Endodermal cell (in vitro differentiated cells): ENCODE data around the gene MDM1. TPM values are rescaled to one million over a fixed set of nuclear protein-coding genes. Genes with fewer than 3 reads are reported as not detected.

Experiments
- DNase-seq: peaks from one replicate; pipeline ENCODE4 v3.0.0-alpha.2; 2017
- H3K27ac ChIP-seq: 2 replicates; pipeline ENCODE4 v1.5.1; 2013; ENCODE audit warnings: mild to moderate bottlenecking, low read depth, low read length, moderate library complexity
- H3K27me3 ChIP-seq: 2 replicates; pipeline ENCODE4 v1.6.1; 2013; ENCODE audit warnings: mild to moderate bottlenecking, low read length, moderate library complexity; ENCODE audit not compliant: insufficient read depth, control insufficient read depth, poor library complexity, severe bottlenecking
- H3K36me3 ChIP-seq: 2 replicates; pipeline ENCODE4 v1.7.0; 2013; ENCODE audit warnings: mild to moderate bottlenecking, low read length, moderate library complexity; ENCODE audit not compliant: control insufficient read depth, insufficient read depth
- H3K4me1 ChIP-seq: one replicate; pipeline ENCODE4 v1.7.0; 2013; ENCODE audit warnings: low read length; ENCODE audit not compliant: control insufficient read depth, insufficient read depth
- H3K4me3 ChIP-seq: 2 replicates; pipeline ENCODE4 v1.5.1; 2013; ENCODE audit warnings: mild to moderate bottlenecking, low read length, moderate library complexity
- H3K9ac ChIP-seq: 2 replicates; pipeline ENCODE4 v1.6.1; 2013; ENCODE audit warnings: mild to moderate bottlenecking, low read length, moderate library complexity; ENCODE audit not compliant: poor library complexity, severe bottlenecking; ENCODE audit errors: extremely low read depth
- H3K9me3 ChIP-seq: 2 replicates; pipeline ENCODE4 v1.6.1; 2013; ENCODE audit warnings: mild to moderate bottlenecking, low read length, moderate library complexity; ENCODE audit not compliant: control insufficient read depth
- H3K27ac Mint-ChIP-seq: 2 replicates; pipeline ENCODE4 v1.8.0; 2020; ENCODE audit warnings: mixed read lengths
- H3K27me3 Mint-ChIP-seq: 2 replicates; pipeline ENCODE4 v1.8.0; 2021; ENCODE audit warnings: mild to moderate bottlenecking, mixed read lengths; ENCODE audit not compliant: insufficient read depth
- H3K36me3 Mint-ChIP-seq: 2 replicates; pipeline ENCODE4 v1.8.0; 2020; ENCODE audit warnings: low read depth, mixed read lengths
- H3K4me1 Mint-ChIP-seq: 2 replicates; pipeline ENCODE4 v1.8.0; 2020; ENCODE audit warnings: mixed read lengths
- H3K4me3 Mint-ChIP-seq: 2 replicates; pipeline ENCODE4 v1.8.0; 2020; ENCODE audit warnings: mild to moderate bottlenecking, moderate library complexity, mixed read lengths
- H3K9me3 Mint-ChIP-seq: 2 replicates; pipeline ENCODE4 v1.8.0; 2020; ENCODE audit warnings: mild to moderate bottlenecking, mixed read lengths
- WGBS, 2 experiments: methylation state at CpG; one replicate each; pipeline versions ENCODE4 v1.1.5 to v1.1.7; 2013; ENCODE audit warnings: missing lambda C conversion rate in 2 of 2, mixed read lengths in 1 of 2; ENCODE audit not compliant: insufficient coverage in 1 of 2, insufficient read length in 1 of 2; 5-methylcytosine and 5-hydroxymethylcytosine counted together
- total RNA-seq, 2 donors: library from RNA; stranded (reverse); fragmentation: NEBNext Ultra II Directional in 1 of 2; extraction: Animal tissue kit (Norgen Biotek cat#: 25700) in 1 of 2; gene quantifications; 2 replicates in 1 of 2; 3 replicates in 1 of 2; pipeline ENCODE4 v1.2.1, GENCODE V29; 2021
- TF ChIP-seq, protein P1 (sequence below): fragments of 200-600 bp; sonication (generic); conservative IDR thresholded peaks from 2 replicates; pipeline ENCODE4 v1.5.0; 2021; ENCODE audit warnings: antibody characterized with exemption, mild to moderate bottlenecking

MDM1 gene
- total RNA-seq, 2 donors from 2014 or later, result 20.2 to 21.2 TPM

DNA sequence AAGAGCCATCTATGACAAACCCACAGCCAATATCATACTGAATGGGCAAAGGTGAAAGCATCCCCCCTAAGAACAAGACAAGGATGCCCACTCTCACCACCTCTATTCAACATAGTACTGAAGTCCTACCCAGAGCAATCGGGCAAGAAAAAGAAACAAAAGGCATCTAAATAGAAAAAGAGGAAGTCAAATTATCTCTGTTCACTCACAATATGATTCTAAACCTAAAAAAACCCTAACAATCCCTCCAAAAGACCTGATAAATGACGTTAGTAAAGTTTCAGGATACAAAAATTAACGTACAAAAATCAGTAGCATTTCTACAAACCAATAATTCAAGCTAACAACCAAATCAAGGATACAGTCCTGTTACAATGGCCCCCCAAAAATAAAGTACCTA, 26.9 kb downstream of the MDM1 start:
- peaks cover 5% of the 10 kb centered on the region for H3K9me3 ChIP-seq
- no peaks in the 10 kb centered on the region for H3K4me1 ChIP-seq
- H3K27ac ChIP-seq, result no peak overlapping the region
- H3K27me3 ChIP-seq, result no peaks in the 10 kb centered on the region
- no peaks in the 10 kb centered on the region for H3K4me1 Mint-ChIP-seq
- no peaks in the 10 kb centered on the region for H3K27me3 Mint-ChIP-seq
- H3K36me3 Mint-ChIP-seq, result peaks cover 50% of the 10 kb centered on the region
- DNase-seq, result no peak
- no peak overlapping the region for H3K27ac Mint-ChIP-seq
- TF ChIP-seq, protein P1, sequence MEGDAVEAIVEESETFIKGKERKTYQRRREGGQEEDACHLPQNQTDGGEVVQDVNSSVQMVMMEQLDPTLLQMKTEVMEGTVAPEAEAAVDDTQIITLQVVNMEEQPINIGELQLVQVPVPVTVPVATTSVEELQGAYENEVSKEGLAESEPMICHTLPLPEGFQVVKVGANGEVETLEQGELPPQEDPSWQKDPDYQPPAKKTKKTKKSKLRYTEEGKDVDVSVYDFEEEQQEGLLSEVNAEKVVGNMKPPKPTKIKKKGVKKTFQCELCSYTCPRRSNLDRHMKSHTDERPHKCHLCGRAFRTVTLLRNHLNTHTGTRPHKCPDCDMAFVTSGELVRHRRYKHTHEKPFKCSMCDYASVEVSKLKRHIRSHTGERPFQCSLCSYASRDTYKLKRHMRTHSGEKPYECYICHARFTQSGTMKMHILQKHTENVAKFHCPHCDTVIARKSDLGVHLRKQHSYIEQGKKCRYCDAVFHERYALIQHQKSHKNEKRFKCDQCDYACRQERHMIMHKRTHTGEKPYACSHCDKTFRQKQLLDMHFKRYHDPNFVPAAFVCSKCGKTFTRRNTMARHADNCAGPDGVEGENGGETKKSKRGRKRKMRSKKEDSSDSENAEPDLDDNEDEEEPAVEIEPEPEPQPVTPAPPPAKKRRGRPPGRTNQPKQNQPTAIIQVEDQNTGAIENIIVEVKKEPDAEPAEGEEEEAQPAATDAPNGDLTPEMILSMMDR, result no peak
- H3K36me3 ChIP-seq, result peaks cover 43% of the 10 kb centered on the region
- no peaks in the 10 kb centered on the region for H3K9me3 Mint-ChIP-seq
- 91% methylated on average over 3 of the region's 3 CpGs; no CpG with 5 or more reads in 1 of the 2 experiments for WGBS, 2 experiments
- H3K4me3 Mint-ChIP-seq, result no peak overlapping the region
- H3K9ac ChIP-seq, result no peak overlapping the region
- no peak overlapping the region for H3K4me3 ChIP-seq

DNA sequence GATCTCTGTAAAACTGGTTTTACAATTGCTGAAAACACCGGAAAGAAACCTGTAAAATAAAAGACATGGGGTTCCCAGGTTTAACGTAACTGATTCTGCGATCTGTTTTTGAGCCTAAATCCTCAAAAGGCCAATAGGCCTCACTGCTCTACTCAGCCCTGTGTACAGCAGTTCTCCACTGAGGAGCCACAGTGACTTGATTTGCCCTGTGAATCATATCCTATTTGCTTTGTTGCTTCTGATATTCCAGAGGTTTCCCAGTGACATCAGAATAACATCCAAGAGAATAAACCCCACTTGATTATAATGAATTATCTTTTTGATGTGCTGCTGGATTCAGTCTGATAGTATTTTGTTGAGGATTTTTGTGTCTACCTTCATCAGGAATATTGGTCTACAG, 27.5 kb downstream of the MDM1 start:
- H3K36me3 Mint-ChIP-seq, result peaks cover 56% of the 10 kb centered on the region
- no peak overlapping the region for H3K4me3 ChIP-seq
- H3K4me1 Mint-ChIP-seq, result no peaks in the 10 kb centered on the region
- peaks cover 11% of the 10 kb centered on the region for H3K9me3 ChIP-seq
- DNase-seq, result no peak
- H3K27me3 ChIP-seq, result no peaks in the 10 kb centered on the region
- 95 to 100% methylated on average over 3 of the region's 3 CpGs for WGBS, 2 experiments
- peaks cover 3% of the 10 kb centered on the region for H3K9me3 Mint-ChIP-seq
- H3K4me3 Mint-ChIP-seq, result no peak overlapping the region
- no peaks in the 10 kb centered on the region for H3K4me1 ChIP-seq
- H3K27ac Mint-ChIP-seq, result no peak overlapping the region
- TF ChIP-seq, protein P1, result no peak
- no peaks in the 10 kb centered on the region for H3K27me3 Mint-ChIP-seq
- peaks cover 37% of the 10 kb centered on the region for H3K36me3 ChIP-seq
- no peak overlapping the region for H3K27ac ChIP-seq
- no peak overlapping the region for H3K9ac ChIP-seq

DNA sequence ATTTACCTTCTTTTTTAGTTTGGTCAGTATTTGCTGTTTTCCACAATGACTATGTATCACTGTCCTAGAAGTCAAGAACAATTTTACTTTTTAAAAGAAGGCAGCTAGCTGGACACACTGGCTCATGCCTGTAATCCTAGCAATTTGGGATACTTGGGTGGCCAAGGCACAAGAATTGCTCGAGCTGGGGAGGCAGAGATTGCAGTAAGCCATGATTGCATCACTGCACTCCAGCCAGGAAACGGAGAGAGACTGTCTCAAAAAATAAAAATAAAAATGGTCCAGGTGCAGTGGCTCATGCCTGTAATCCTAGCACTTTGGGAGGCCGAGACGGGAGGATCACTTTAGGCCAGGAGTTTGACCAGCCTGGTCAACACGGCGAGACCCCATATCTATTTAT, 28.3 kb downstream of the MDM1 start:
- TF ChIP-seq, protein P1, result no peak
- 82 to 95% methylated on average over 2 to 4 of the region's 6 CpGs for WGBS, 2 experiments
- Mint-ChIP-seq H3K4me1 (peaks cover 2% of the 10 kb centered on the region), H3K27ac (no peak overlapping the region), H3K27me3 (no peaks in the 10 kb centered on the region), H3K4me3 (no peak overlapping the region), H3K36me3 (peaks cover 58% of the 10 kb centered on the region), H3K9me3 (peaks cover 9% of the 10 kb centered on the region)
- no peaks in the 10 kb centered on the region for H3K27me3 ChIP-seq
- H3K9ac ChIP-seq, result no peak overlapping the region
- no peak overlapping the region for H3K4me3 ChIP-seq
- H3K9me3 ChIP-seq, result peaks cover 19% of the 10 kb centered on the region
- H3K27ac ChIP-seq, result no peak overlapping the region
- no peaks in the 10 kb centered on the region for H3K4me1 ChIP-seq
- no peak for DNase-seq
- H3K36me3 ChIP-seq, result peaks cover 29% of the 10 kb centered on the region
